DOHH2 (cell line): ENCODE measurements around the gene SPINT1.

Source experiments
- H3F3A ChIP-seq: fragments of 200-600 bp; sonication (generic), shearing (Covaris generic); 2 replicates; pipeline ENCODE4 v1.6.0; 2016; ENCODE audit warnings: antibody characterized with exemption, mild to moderate bottlenecking; ENCODE audit not compliant: control insufficient read depth, insufficient read depth
- H3K27ac ChIP-seq: fragments of 200-600 bp; sonication (generic); 2 replicates; pipeline ENCODE4 v1.5.1; 2014; ENCODE audit warnings: low read depth, mild to moderate bottlenecking, low read length, moderate library complexity
- H3K27me3 ChIP-seq: fragments of 200-600 bp; sonication (generic); 2 replicates; pipeline ENCODE4 v1.6.1; 2014; ENCODE audit warnings: mild to moderate bottlenecking, low read length, mixed read lengths; ENCODE audit not compliant: control insufficient read depth
- H3K36me3 ChIP-seq: fragments of 200-600 bp; sonication (generic); 2 replicates; pipeline ENCODE4 v1.6.1; 2014; ENCODE audit warnings: mild to moderate bottlenecking, low read length, moderate library complexity, mixed read lengths; ENCODE audit not compliant: control insufficient read depth
- H3K4me1 ChIP-seq: fragments of 200-600 bp; sonication (generic); 2 replicates; pipeline ENCODE4 v1.6.1; 2014; ENCODE audit warnings: mild to moderate bottlenecking, low read length, mixed read lengths; ENCODE audit not compliant: control insufficient read depth
- H3K4me2 ChIP-seq: fragments of 200-600 bp; sonication (generic); 2 replicates; pipeline ENCODE4 v1.6.0; 2014; ENCODE audit warnings: mild to moderate bottlenecking, low read length, moderate library complexity
- H3K4me3 ChIP-seq: fragments of 200-600 bp; sonication (generic); 2 replicates; pipeline ENCODE4 v1.5.1; 2014; ENCODE audit warnings: mild to moderate bottlenecking, low read length, mixed read lengths
- H3K79me2 ChIP-seq: fragments of 200-600 bp; sonication (generic); 2 replicates; pipeline ENCODE4 v1.6.1; 2014; ENCODE audit warnings: mild to moderate bottlenecking, low read length, mixed read lengths; ENCODE audit not compliant: control insufficient read depth
- H3K9me2 ChIP-seq: fragments of 200-600 bp; sonication (generic); replicated peaks from 2 replicates; pipeline ENCODE4 v1.6.1; 2014; ENCODE audit warnings: mild to moderate bottlenecking, low read length, mixed read lengths; ENCODE audit not compliant: control insufficient read depth
- H3K9me3 ChIP-seq: fragments of 200-600 bp; sonication (generic); 2 replicates; pipeline ENCODE4 v1.6.1; 2014; ENCODE audit warnings: antibody characterized with exemption, low read length, mixed read lengths; ENCODE audit not compliant: control insufficient read depth, insufficient read depth
- H4K20me1 ChIP-seq: fragments of 200-600 bp; sonication (generic); 2 replicates; pipeline ENCODE4 v1.6.0; 2014; ENCODE audit warnings: low read depth, mild to moderate bottlenecking, antibody characterized with exemption, low read length, moderate library complexity; ENCODE audit not compliant: control insufficient read depth, insufficient read depth
- CTCF ChIP-seq: fragments of 200-600 bp; sonication (generic); IDR thresholded peaks from one replicate; pipeline ENCODE4 v1.5.1; 2014; ENCODE audit warnings: antibody characterized with exemption, mild to moderate bottlenecking, low read depth, low read length; ENCODE audit not compliant: poor library complexity, severe bottlenecking
- EZH2phosphoT487 ChIP-seq: fragments of 200-600 bp; sonication (generic); IDR thresholded peaks from 2 replicates; pipeline ENCODE4 v1.6.1; 2017; ENCODE audit warnings: borderline replicate concordance, mild to moderate bottlenecking, antibody characterized with exemption, low read length, moderate library complexity, mixed read lengths

Gene SPINT1

DNA sequence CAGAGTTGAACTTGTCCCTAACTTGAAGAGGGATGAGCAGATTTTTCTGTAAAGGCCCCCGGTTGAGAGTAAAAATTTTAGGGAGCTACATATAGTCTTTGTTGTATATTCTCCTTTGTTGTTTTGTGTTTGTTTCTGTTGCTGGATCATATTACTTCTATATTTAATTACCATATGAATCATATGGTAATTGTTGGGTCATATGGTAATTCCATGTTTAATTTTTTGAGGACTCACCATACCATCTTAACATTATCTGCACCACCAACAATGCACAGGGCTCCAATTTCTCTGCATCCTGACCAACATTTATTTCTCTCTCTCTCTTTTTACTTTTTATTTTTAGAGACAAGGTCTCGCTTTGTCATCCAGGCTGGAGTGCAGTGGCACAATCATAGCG is 44.3 kb upstream of the SPINT1 start:
- Histone ChIP-seq H3K9me3 (no peaks in the 10 kb centered on the region), H3K4me2 (no peak overlapping the region), H3K79me2 (peaks cover 27% of the 10 kb centered on the region), H3K9me2 (no peaks in the 10 kb centered on the region), H3K27me3 (no peaks in the 10 kb centered on the region), H3K4me1 (no peaks in the 10 kb centered on the region), H3K36me3 (no peaks in the 10 kb centered on the region; the same call in 1 of the 2 replicates), H3K4me3 (no peak overlapping the region), H4K20me1 (no peaks in the 10 kb centered on the region), H3K27ac (no peak overlapping the region), H3F3A (0 out of 2 replicates have a peak, but pooled peaks cover 3% of the 10 kb centered on the region)
- TF ChIP-seq CTCF (no peak), EZH2phosphoT487 (no peak)

- Histone ChIP-seq H3K4me2 (no peak overlapping the region), H3K4me3 (no peak overlapping the region), H3K79me2 (peaks cover 37% of the 10 kb centered on the region), H3K9me3 (no peaks in the 10 kb centered on the region), H3K27ac (no peak overlapping the region), H3K4me1 (peaks cover 14% of the 10 kb centered on the region), H3F3A (0 out of 2 replicates have a peak, but pooled peaks cover 1% of the 10 kb centered on the region), H4K20me1 (no peaks in the 10 kb centered on the region), H3K27me3 (no peaks in the 10 kb centered on the region), H3K36me3 (peaks cover 3% of the 10 kb centered on the region), H3K9me2 (no peaks in the 10 kb centered on the region)
- TF ChIP-seq EZH2phosphoT487, result no peak
- no peak for TF ChIP-seq CTCF
Observed at GRCh38 chr15:40803076-40803475, 40.8 kb upstream of the SPINT1 start.

- H3K9me2 ChIP-seq, result no peaks in the 10 kb centered on the region
- H3K27ac ChIP-seq, result no peak overlapping the region
Observed at GRCh38 chr15:40803688-40804087, 40.2 kb upstream of the SPINT1 start.

More at GRCh38 chr15:40803688-40804087, 40.2 kb upstream of the SPINT1 start:
- no peaks in the 10 kb centered on the region for H3F3A ChIP-seq
- H3K36me3 ChIP-seq, result peaks cover 3% of the 10 kb centered on the region
- no peaks in the 10 kb centered on the region for H3K9me3 ChIP-seq
- H3K79me2 ChIP-seq, result peaks cover 39% of the 10 kb centered on the region
- TF ChIP-seq EZH2phosphoT487 (no peak), CTCF (no peak)
- peaks cover 20% of the 10 kb centered on the region for H3K4me1 ChIP-seq
- H3K4me2 ChIP-seq, result no peak overlapping the region
- no peak overlapping the region for H3K4me3 ChIP-seq
- no peaks in the 10 kb centered on the region for H3K27me3 ChIP-seq
- H4K20me1 ChIP-seq, result no peaks in the 10 kb centered on the region
